ENCODE measurements around the gene SGCD.

The SGCD gene

DNA sequence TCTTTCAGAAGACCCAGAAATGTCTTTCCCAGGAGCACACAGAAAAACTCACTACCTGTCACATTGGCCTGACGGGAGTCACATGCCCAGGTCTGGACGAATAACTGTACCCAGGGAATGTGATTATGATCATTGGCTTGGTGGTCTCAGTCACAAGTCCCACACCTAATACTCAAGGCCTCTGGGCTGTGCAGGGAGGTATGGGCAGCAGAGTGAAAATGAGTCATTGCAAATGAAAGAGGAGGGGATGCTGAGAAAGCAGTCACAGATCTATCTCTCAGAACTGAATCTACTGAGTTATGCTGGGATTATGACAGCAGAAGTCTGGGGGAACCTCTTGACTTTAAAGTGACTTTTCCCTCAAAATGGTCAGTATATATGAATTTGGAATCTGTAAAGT lies 36.9 kb downstream of the SGCD start:
- DNase-seq: no peak

GRCh38 chr5:156366521-156366920 lies 39.6 kb downstream of the SGCD start:
- no peak for DNase-seq

DNA sequence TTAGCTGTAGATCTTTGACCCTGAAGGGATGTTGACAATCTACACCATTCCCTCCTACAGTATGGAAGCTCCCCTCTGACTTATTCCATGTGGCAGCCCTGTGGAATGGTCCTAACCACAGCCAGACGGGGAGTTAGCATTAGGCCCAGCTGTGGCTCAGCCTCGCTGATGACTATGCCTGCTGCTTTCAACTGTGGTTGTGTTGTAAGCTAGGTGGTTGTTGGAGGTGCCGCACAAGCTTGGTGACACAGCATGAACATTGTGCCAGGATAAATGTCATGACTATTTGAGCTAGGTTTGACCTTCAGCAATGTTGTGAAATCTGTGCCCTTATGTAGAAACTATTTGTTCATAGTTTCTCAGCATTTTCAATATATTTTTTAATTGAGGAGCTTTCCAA lies 40.6 kb downstream of the SGCD start:
- DNase-seq: no peak

DNA sequence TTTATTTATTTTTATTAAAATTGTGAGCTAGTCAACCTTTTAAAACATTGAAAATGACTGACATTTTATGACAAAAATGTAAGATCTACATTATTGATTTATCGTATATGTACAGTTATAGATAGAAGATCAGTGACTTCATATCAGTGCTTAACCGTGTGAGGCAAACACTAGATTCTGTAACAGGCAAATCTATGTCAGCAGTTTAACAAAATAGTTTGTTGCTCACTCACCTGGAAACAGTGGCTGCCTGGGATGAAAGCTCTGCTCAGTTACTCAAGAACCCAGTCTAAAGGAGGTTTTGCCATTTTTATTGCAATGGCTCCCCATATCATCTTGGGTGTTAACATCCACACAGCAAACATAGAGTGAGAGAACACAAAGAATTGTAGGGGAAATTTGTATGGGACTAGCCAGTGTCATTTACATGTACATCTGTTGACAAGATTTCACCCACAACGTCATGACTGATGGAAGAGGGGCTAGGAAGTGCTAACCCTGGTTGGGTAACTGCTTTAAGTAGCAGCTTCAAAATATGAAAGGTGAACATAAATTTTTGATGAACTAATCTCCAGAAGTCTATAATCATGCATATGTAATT lies 49.0 kb downstream of the SGCD start:
- no peak for DNase-seq

DNA sequence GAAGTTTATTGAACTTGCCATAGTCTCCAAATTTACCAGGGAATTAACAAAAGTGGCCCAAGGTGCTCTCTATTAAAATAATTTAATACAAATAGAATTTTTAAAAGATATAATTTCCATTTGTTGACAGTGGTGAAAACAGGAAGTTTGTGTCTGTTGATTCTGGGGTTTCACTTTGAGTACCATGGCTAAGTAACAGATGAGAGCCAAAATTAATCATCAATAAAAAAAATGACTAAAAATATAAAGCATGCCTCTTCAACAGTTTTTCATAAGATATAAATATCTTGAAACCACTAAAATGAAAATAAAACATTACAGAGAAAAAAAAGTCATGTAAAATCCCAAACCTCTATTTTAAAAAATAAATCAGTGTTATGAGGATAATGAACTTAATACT lies 49.8 kb downstream of the SGCD start:
- no peak for DNase-seq

DNA sequence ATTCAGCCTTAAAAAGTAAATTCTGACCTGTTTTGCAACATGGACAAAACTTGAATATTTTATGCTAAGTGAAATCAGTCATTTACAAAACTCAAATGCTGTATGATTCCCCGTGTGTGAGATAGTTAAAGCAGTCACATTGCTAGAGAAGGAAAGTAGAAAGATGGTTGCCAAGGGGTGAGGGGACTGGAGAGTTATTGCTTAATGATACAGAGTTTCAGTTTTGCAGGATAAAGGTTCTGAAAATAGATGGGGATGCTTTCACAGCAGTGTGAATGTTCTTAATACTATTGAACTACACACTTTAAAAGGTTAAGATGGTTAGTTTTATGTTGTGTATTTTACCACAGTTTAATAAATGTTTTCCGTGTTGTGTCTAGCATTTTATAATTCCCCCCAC lies 51.2 kb downstream of the SGCD start:
- DNase-seq: no peak

DNA sequence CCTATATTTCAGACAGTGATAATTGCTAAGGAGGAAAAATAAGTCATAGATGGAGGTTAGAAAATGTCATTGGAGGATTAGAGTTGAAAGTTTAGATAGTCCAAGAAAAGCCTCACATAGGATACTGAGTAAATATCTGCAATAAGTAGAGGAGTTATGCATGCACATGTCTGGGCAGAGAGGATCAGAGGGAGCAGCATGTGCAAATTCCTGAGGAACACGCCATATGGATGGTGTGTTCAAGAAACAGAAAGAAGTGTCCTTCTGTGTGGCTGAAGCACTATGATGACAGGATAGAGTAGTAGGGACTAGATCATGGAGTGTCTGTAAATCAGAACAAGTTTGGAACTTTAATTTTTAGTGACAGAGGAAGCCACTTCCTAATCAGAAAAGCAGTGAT lies 52.2 kb downstream of the SGCD start:
- DNase-seq: no peak

GRCh38 chr5:156380848-156381247 lies 53.9 kb downstream of the SGCD start:
- DNase-seq: no peak

DNA sequence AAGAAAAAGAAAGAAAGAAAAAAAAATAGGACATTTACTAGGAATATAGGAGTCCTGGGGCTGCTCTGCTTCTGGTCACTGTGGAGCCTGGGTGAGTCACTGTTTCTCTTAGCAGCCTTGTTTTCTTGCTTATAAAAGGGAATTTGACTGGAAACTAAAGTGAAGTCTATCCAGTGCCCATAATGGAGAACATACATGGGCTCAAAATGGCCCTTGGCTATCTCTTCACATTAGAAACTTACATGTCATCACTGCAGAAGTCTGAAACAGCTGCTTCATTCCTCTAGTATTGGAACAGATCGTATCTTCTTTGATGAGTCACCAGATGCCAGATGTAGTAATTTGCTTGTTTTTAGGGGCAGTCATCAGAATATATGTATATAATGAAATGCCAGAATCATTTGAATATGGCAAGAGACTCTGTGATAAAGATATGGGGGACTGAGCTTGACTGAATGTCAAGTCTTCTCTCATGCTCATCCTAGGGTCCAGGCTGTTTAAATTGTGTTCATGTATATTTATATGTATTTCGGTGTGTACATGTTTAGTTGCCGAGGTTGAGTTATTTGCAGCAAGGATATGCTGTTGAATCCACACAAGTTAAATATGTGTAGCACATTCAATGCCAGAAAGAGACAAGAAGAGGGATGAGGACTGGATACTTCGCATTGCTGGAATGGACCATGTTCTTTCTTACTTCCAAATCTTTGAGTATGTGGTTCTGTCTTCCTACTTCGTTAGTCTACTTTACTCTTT lies 56.7 kb downstream of the SGCD start:
- DNase-seq: no peak

DNA sequence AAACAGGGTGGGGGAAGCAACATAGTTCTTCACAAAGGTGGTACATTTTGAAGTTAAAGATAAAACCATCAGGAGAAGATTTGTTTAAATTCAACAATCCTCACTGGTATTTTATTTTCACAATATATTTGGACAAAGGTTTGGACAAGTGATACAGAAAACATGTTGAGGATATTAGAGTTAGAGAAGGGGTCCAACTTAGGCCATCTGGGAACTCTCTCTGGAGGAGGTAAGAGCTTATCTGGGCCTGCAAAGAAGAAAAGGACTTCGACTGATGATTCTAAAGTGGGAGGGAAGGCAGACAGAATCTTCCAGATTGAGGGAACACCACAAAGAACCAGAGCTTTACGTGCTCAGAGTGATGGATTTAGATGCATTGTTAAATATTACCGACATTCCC lies 58.5 kb downstream of the SGCD start:
- no peak for DNase-seq

DNA sequence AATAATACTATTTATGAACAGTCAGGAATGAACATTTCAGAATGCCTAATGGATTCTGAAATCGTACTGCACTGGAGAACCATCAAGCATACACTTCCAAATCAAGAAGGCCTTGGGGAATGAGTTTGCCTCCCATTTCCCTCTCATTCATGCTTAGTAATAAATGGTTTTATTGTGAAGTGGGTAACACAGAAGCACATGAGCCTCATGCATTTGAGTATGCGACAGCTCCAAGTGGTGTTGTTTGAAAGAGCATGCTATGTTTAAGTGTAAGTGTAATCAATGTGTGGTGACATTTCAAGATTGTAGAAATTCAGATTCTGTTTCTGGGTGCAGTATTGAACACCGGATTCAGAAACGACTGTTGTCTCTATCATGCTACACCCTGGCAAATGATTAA lies 60.0 kb downstream of the SGCD start:
- no peak for DNase-seq

DNA sequence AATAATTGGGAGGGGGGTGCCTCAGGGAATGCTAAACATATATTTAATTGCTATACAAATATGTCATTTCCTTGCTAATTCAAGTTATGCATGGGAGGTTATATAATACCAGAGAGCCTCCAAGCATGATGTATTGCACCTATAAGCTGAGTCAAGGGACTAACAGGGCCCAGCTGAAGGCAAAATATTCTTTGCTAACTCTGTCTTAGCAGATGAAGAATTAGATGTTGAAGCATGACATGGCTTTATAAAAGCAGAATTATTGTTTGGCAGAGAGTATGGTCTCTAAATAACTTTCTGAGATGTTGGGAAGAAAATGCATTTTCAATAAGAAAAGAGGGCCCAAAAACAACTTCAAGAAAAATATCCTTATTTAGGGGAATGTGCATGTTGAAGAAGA lies 60.4 kb downstream of the SGCD start:
- DNase-seq: no peak

DNA sequence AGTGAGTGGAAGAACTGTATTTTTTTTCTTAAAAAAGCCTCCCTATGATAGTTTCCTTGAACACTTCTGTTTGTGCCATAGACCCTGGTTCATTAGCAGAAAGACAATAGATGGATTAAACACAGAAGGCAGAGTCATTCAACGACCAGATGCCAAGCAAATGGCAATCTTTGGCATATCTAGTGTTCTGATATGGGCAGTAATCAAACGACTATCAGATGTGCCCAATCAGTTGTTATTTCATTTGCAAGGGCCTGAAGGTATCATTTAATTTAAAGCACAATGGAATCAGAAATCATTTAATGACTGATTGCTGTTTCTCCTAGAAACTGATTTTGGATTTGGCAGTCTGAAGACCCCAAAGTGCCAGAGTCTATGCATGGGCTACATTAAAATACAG lies 61.3 kb downstream of the SGCD start:
- DNase-seq: no peak

DNA sequence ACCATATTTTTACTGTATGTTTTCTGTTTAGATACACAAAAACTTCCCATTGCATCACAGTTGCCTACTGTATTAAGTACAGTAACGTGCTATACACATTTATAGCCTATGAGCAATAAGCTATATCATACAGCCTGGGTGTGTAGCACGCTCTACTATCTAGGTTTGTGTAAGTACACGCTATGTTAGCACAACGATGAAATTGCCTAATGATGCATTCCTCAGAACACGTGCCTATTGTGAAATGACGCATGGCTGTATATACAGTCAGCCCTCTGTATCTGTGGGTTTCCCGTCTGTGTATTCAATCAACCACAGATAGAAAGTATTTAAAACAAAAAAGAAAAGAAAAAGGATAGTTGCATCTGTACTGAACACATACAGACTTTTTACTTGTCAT lies 64.2 kb downstream of the SGCD start:
- no peak for DNase-seq

GRCh38 chr5:156393980-156394379 lies 67.0 kb downstream of the SGCD start:
- no peak for DNase-seq

- DNase-seq: no peak
Observed at GRCh38 chr5:156394642-156395305, 67.8 kb downstream of the SGCD start.

GRCh38 chr5:156395306-156395675 lies 68.3 kb downstream of the SGCD start:
- no peak for DNase-seq

DNA sequence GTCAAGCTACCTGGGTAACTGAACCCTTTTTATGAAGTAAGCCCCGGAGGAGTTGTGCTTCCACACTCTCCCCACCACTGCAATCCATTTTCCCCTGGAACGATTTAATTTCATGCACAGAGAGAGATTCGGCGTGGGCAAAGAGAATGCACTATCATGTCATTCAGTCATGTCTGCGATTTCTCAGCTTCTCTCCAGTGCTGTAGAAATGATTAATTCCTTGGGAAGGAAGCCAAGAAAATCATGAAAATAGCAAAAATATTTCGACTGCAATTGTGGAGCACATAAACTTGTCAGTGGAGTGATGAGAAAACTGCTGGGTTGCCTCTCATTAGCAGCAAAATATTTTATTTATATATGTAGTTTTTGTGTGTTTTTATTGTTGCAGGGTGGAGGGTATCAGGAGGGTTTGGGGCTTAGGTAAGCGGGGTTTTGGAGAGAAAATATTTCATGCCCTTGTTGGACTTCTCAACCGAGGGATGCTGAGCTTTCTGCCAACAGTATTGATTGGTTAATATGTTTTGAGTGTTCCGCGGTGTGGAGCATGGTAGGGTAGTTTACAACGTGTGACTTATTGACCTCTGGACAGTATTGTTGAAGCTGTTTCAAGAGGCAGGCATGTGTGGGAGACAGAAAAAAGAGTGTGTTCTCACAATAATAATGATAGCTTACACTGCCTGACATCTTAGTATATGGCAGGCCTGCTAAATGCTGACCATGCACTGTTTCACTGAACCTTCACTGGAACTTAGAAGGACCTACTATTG lies 69.3 kb downstream of the SGCD start:
- DNase-seq: no peak

- DNase-seq: no peak
Observed at GRCh38 chr5:156396830-156397081, 69.8 kb downstream of the SGCD start.

DNA sequence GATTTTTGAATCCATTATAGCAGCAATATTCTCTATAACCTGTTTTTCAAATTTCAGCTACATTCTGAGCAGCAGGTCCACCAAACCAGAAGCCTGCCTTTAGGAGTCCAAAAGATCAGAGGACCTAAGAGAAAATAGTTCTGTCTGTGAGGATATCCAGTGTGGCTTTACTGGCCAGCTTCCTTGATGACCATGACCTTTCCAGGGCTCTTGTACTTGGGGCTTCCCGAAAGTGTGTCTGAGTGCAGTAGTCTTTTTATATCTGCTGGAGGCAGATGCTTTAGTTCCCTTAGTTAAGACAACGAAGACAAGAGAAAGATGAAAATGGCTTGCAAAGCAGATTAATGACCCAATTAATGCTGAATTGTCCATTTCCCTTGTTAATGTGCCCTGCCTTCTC lies 72.4 kb downstream of the SGCD start:
- DNase-seq: no peak

- DNase-seq: no peak
Observed at GRCh38 chr5:156400231-156400986, 73.4 kb downstream of the SGCD start.

DNA sequence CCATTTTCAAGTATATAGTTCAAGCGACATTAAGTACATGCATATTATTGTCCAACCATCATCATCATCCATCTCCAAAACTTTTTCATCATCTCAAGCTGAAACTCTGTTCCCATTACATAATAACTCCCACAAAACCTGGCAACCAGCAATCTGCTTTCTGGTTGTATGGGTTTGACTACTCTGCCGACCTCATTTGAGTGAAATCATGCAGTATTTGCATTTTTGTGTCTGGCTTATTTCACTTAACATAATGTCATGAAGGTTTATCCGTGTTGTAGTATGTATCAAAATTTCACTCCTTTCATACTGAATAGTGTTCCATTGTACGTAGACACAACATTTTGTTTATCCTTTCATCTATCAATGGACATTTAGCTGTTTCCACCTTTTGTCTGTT lies 74.8 kb downstream of the SGCD start:
- no peak for DNase-seq

DNA sequence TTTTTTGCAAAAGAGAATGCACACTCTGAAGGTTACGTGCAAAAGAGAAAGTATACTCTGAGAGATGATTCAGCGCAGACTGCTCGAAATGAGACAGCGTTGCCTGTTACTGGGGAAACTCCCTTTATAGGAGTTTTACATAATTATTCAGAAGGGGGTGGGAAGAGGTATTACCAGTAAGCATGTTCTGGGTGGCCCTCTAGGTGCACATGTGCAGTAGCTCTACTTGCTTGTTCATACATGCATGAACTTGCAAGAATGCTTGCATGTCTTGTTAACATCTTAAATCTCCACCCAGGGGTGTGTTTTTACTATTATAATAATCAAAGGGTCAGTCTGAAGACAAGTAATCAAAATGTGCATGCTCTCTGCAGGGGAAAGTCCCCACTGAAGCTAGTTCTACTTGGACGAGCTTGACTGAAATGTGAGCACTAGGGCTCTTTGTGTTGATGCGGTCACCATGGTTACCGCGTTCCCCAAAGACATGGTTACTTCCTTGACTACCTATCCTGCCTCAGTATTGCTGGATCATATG lies 75.5 kb downstream of the SGCD start:
- DNase-seq: no peak
